ENCODE measurements around the gene PRKN. TPM values are rescaled to one million over a fixed set of nuclear protein-coding genes. Genes with fewer than 3 reads are reported as not detected.

Gene PRKN
- total RNA-seq, 2 donors from 2014 or later: 10.7 to 21.2 TPM

GRCh38 chr6:162343936-162344645 is 383.5 kb downstream of the PRKN start:
- Histone ChIP-seq H3K36me3 (no peaks in the 10 kb centered on the region), H3K9me3 (no peaks in the 10 kb centered on the region), H3K27me3 (replicated peaks; ENCODE audit: insufficient read depth) (no peaks in the 10 kb centered on the region), H3K4me3 (no peak overlapping the region), H3K4me1 (replicated peaks) (no peaks in the 10 kb centered on the region), H3K27ac (no peak overlapping the region)
- 63% methylated on average over 8 of the region's 8 CpGs for WGBS
- no peak for DNase-seq (ENCODE audit: low spot score)
- TF ChIP-seq POLR2A (IDR thresholded peaks at IDR 0.05): no peak
- no peak for TF ChIP-seq POLR2AphosphoS5 (IDR thresholded peaks at IDR 0.05)
- TF ChIP-seq CTCF (IDR thresholded peaks at IDR 0.05): no peak
- intact Hi-C loops (cut with DNase I): no loop called here

GRCh38 chr6:162343198-162343935 is 384.2 kb downstream of the PRKN start:
- Histone ChIP-seq H3K27ac (no peak overlapping the region), H3K27me3 (replicated peaks; ENCODE audit: insufficient read depth) (no peaks in the 10 kb centered on the region), H3K36me3 (no peaks in the 10 kb centered on the region), H3K4me3 (no peak overlapping the region), H3K9me3 (no peaks in the 10 kb centered on the region), H3K4me1 (replicated peaks) (no peaks in the 10 kb centered on the region)
- TF ChIP-seq CTCF (IDR thresholded peaks at IDR 0.05): no peak
- WGBS: 58% methylated on average over 3 of the region's 3 CpGs
- intact Hi-C loops (cut with DNase I): no loop called here
- DNase-seq (ENCODE audit: low spot score): no peak

- no peak for DNase-seq (ENCODE audit: low spot score)
- Histone ChIP-seq H3K9me3 (no peaks in the 10 kb centered on the region), H3K36me3 (no peaks in the 10 kb centered on the region), H3K4me3 (no peak overlapping the region), H3K4me1 (replicated peaks) (no peaks in the 10 kb centered on the region), H3K27me3 (replicated peaks; ENCODE audit: insufficient read depth) (no peaks in the 10 kb centered on the region), H3K27ac (no peak overlapping the region)
- no peak for TF ChIP-seq CTCF (IDR thresholded peaks at IDR 0.05)
- no peak for TF ChIP-seq POLR2AphosphoS5 (IDR thresholded peaks at IDR 0.05)
- no peak for TF ChIP-seq POLR2A (IDR thresholded peaks at IDR 0.05)
- intact Hi-C loops (cut with DNase I): no loop called here
- 85% methylated on average over 6 of the region's 6 CpGs for WGBS
Observed at GRCh38 chr6:162337412-162337811, 390.2 kb downstream of the PRKN start.

GRCh38 chr6:162336359-162336758 is 391.2 kb downstream of the PRKN start:
- no peaks in the 10 kb centered on the region for H3K4me1 ChIP-seq (replicated peaks)
- TF ChIP-seq POLR2A (IDR thresholded peaks at IDR 0.05): no peak
- TF ChIP-seq CTCF (IDR thresholded peaks at IDR 0.05): no peak
- TF ChIP-seq POLR2AphosphoS5 (IDR thresholded peaks at IDR 0.05): no peak
- intact Hi-C loops (cut with DNase I): no loop called here
- WGBS: 95% methylated on average over 6 of the region's 6 CpGs
- no peak overlapping the region for H3K27ac ChIP-seq
- H3K4me3 ChIP-seq: no peak overlapping the region
- H3K27me3 ChIP-seq (replicated peaks; ENCODE audit: insufficient read depth): no peaks in the 10 kb centered on the region
- H3K9me3 ChIP-seq: no peaks in the 10 kb centered on the region
- no peaks in the 10 kb centered on the region for H3K36me3 ChIP-seq
- DNase-seq (ENCODE audit: low spot score): no peak

- no peak for DNase-seq (ENCODE audit: low spot score)
- TF ChIP-seq POLR2AphosphoS5 (IDR thresholded peaks at IDR 0.05) (no peak), POLR2A (IDR thresholded peaks at IDR 0.05) (no peak), CTCF (IDR thresholded peaks at IDR 0.05) (no peak)
- 95% methylated on average over 4 of the region's 4 CpGs for WGBS
- no peaks in the 10 kb centered on the region for H3K9me3 ChIP-seq
- no peaks in the 10 kb centered on the region for H3K4me1 ChIP-seq (replicated peaks)
- no peaks in the 10 kb centered on the region for H3K36me3 ChIP-seq
- intact Hi-C loops (cut with DNase I): no loop called here
- no peaks in the 10 kb centered on the region for H3K27me3 ChIP-seq (replicated peaks; ENCODE audit: insufficient read depth)
- H3K27ac ChIP-seq: no peak overlapping the region
- H3K4me3 ChIP-seq: no peak overlapping the region
Observed at GRCh38 chr6:162332365-162332764, 395.2 kb downstream of the PRKN start.
